Measurements from ENCODE around the gene HOXA11. TPM values are rescaled to one million over a fixed set of nuclear protein-coding genes. Genes with fewer than 3 reads are reported as not detected.

HOXA11 gene
- under 1 TPM in 1 of 2 experiments, not detected in 1; 0.10 TPM for total RNA-seq

GRCh38 chr7:27185013-27185853 lies at the start of gene HOXA11:
Gene HOXA11 (minus strand): TSS chr7:27185232. CDS start chr7:27185144, 88 bp downstream.
- DNase-seq, result no peak
- H3K4me1 Mint-ChIP-seq, result peaks cover 31% of the 10 kb centered on the region
- H3K27me3 Mint-ChIP-seq, result peaks cover 93% of the 10 kb centered on the region
- H3K27ac Mint-ChIP-seq, result peak within 1 kb of the TSS; percentile 34
- no peaks in the 10 kb centered on the region for H3K9me3 Mint-ChIP-seq
- no peaks in the 10 kb centered on the region for H3K36me3 Mint-ChIP-seq
- peak within 1 kb of the TSS; percentile 70 for H3K4me3 Mint-ChIP-seq

- no peak for DNase-seq
Measured at GRCh38 chr7:27229448-27229847, 44.4 kb upstream of the HOXA11 start.

GRCh38 chr7:27224983-27225934 lies 40.2 kb upstream of the HOXA11 start:
- H3K9me3 Mint-ChIP-seq, result no peaks in the 10 kb centered on the region
- no peak overlapping the region for H3K27ac Mint-ChIP-seq
- no peaks in the 10 kb centered on the region for H3K36me3 Mint-ChIP-seq
- H3K4me1 Mint-ChIP-seq, result peaks cover 10% of the 10 kb centered on the region
- peaks cover 72% of the 10 kb centered on the region for H3K27me3 Mint-ChIP-seq
- DNase-seq, result no peak
- H3K4me3 Mint-ChIP-seq, result no peak overlapping the region

More at GRCh38 chr7:27229448-27229847, 44.4 kb upstream of the HOXA11 start:
- Mint-ChIP-seq H3K27ac (no peak overlapping the region), H3K36me3 (no peaks in the 10 kb centered on the region), H3K4me3 (no peak overlapping the region), H3K4me1 (peaks cover 2% of the 10 kb centered on the region), H3K9me3 (no peaks in the 10 kb centered on the region), H3K27me3 (peaks cover 64% of the 10 kb centered on the region)

GRCh38 chr7:27223941-27224575 lies 39.0 kb upstream of the HOXA11 start:
- no peak overlapping the region for H3K27ac Mint-ChIP-seq
- peaks cover 84% of the 10 kb centered on the region for H3K27me3 Mint-ChIP-seq
- no peak overlapping the region for H3K4me3 Mint-ChIP-seq
- H3K36me3 Mint-ChIP-seq, result no peaks in the 10 kb centered on the region
- peaks cover 12% of the 10 kb centered on the region for H3K4me1 Mint-ChIP-seq
- no peaks in the 10 kb centered on the region for H3K9me3 Mint-ChIP-seq
- DNase-seq, result no peak

- Mint-ChIP-seq H3K4me1 (peaks cover 12% of the 10 kb centered on the region), H3K4me3 (no peak overlapping the region), H3K9me3 (no peaks in the 10 kb centered on the region), H3K27me3 (peaks cover 89% of the 10 kb centered on the region), H3K36me3 (no peaks in the 10 kb centered on the region), H3K27ac (no peak overlapping the region)
- no peak for DNase-seq
Measured at GRCh38 chr7:27221201-27221797, 36.3 kb upstream of the HOXA11 start.

- no peak for DNase-seq
- Mint-ChIP-seq H3K27ac (no peak overlapping the region), H3K4me1 (peaks cover 12% of the 10 kb centered on the region), H3K4me3 (no peak overlapping the region), H3K36me3 (no peaks in the 10 kb centered on the region), H3K27me3 (peaks cover 89% of the 10 kb centered on the region), H3K9me3 (no peaks in the 10 kb centered on the region)
Measured at GRCh38 chr7:27220440-27220955, 35.5 kb upstream of the HOXA11 start.

- no peak overlapping the region for H3K4me3 Mint-ChIP-seq
- H3K4me1 Mint-ChIP-seq, result peaks cover 11% of the 10 kb centered on the region
- no peak overlapping the region for H3K27ac Mint-ChIP-seq
- H3K36me3 Mint-ChIP-seq, result no peaks in the 10 kb centered on the region
- H3K9me3 Mint-ChIP-seq, result no peaks in the 10 kb centered on the region
- peaks cover 89% of the 10 kb centered on the region for H3K27me3 Mint-ChIP-seq
- DNase-seq, result no peak
Measured at GRCh38 chr7:27219821-27220220, 34.8 kb upstream of the HOXA11 start.

- Mint-ChIP-seq H3K27me3 (peaks cover 93% of the 10 kb centered on the region), H3K4me3 (no peak overlapping the region), H3K36me3 (no peaks in the 10 kb centered on the region), H3K4me1 (peaks cover 11% of the 10 kb centered on the region), H3K27ac (no peak overlapping the region), H3K9me3 (no peaks in the 10 kb centered on the region)
- DNase-seq, result no peak
Measured at GRCh38 chr7:27217951-27218350, 32.9 kb upstream of the HOXA11 start.

- Mint-ChIP-seq H3K4me1 (peaks cover 12% of the 10 kb centered on the region), H3K27ac (no peak overlapping the region), H3K4me3 (no peak overlapping the region), H3K36me3 (no peaks in the 10 kb centered on the region), H3K27me3 (peaks cover 95% of the 10 kb centered on the region), H3K9me3 (no peaks in the 10 kb centered on the region)
- DNase-seq, result no peak
Measured at GRCh38 chr7:27215356-27215755, 30.3 kb upstream of the HOXA11 start.

GRCh38 chr7:27214239-27214950 lies 29.4 kb upstream of the HOXA11 start:
- Mint-ChIP-seq H3K27ac (no peak overlapping the region), H3K27me3 (peaks cover 96% of the 10 kb centered on the region), H3K9me3 (no peaks in the 10 kb centered on the region), H3K4me3 (no peak overlapping the region), H3K4me1 (peaks cover 11% of the 10 kb centered on the region), H3K36me3 (no peaks in the 10 kb centered on the region)
- no peak for DNase-seq

GRCh38 chr7:27213433-27214238 lies 28.6 kb upstream of the HOXA11 start:
- Mint-ChIP-seq H3K27ac (no peak overlapping the region), H3K4me3 (no peak overlapping the region), H3K9me3 (no peaks in the 10 kb centered on the region), H3K36me3 (no peaks in the 10 kb centered on the region), H3K4me1 (peaks cover 11% of the 10 kb centered on the region), H3K27me3 (peaks cover 96% of the 10 kb centered on the region)
- DNase-seq, result no peak

GRCh38 chr7:27212497-27213432 lies 27.7 kb upstream of the HOXA11 start:
- Mint-ChIP-seq H3K9me3 (no peaks in the 10 kb centered on the region), H3K4me1 (peaks cover 11% of the 10 kb centered on the region), H3K27me3 (peaks cover 96% of the 10 kb centered on the region), H3K27ac (no peak overlapping the region), H3K36me3 (no peaks in the 10 kb centered on the region), H3K4me3 (no peak overlapping the region)
- no peak for DNase-seq
